ENCODE measurements around the gene LGALS14. TPM values are rescaled to one million over a fixed set of nuclear protein-coding genes. Genes with fewer than 3 reads are reported as not detected.

The LGALS14 gene
- total RNA-seq (2021), result not detected in 3 replicates
- not detected for Bru-seq, nascent RNA
- long read RNA-seq, experiment 1, result 0 reads
- long read RNA-seq, experiment 2, result 0 reads
- long read RNA-seq, experiment 3, result 0 reads

- Mint-ChIP-seq H3K27ac (no peak within 1 kb of the TSS), H3K4me3 (no peak within 1 kb of the TSS), H3K27me3 (ENCODE audit: low read depth) (peaks cover 6% of the 10 kb centered on the region; the same call in 1 of the 2 replicates), H3K4me1 (no peaks in the 10 kb centered on the region), H3K36me3 (no peaks in the 10 kb centered on the region), H3K9me3 (no peaks in the 10 kb centered on the region)
- ATAC-seq, result no peak
- POLR2A ChIA-PET, result no interaction called here
- CTCF ChIA-PET, result no interaction called here
- TF ChIP-seq NR2C2 (CRISPR knock-in tag; IDR thresholded peaks at IDR 0.05) (no peak), ZNF532 (CRISPR knock-in tag; IDR thresholded peaks at IDR 0.05; ENCODE audit: borderline replicate concordance) (no peak), ZNF512 (CRISPR knock-in tag; IDR thresholded peaks at IDR 0.05; ENCODE audit: borderline replicate concordance) (no peak), SMAD4 (CRISPR knock-in tag; IDR thresholded peaks at IDR 0.05) (no peak), ZNF232 (CRISPR knock-in tag; IDR thresholded peaks at IDR 0.05) (no peak), STAT6 (CRISPR knock-in tag; conservative IDR thresholded peaks at IDR 0.05; ENCODE audit: low read depth) (no peak), ARID4B (CRISPR knock-in tag; IDR thresholded peaks at IDR 0.05; ENCODE audit: borderline replicate concordance) (no peak), GABPB1 (CRISPR knock-in tag; IDR thresholded peaks at IDR 0.05) (no peak)
- no peak for DNase-seq (ENCODE audit: low spot score)
These were observed at the start of gene LGALS14 for GRCh38 chr19:39704181-39705044. LGALS14 (plus strand) TSS chr19:39704481; CDS start chr19:39704529, 48 bp downstream.

- H3K9me3 Mint-ChIP-seq, result no peaks in the 10 kb centered on the region
- ChIA-PET CTCF (no interaction called here), POLR2A (no interaction called here)
- ATAC-seq (no peak), DNase-seq (ENCODE audit: low spot score) (no peak)
- no peak within 1 kb of the TSS for H3K4me3 Mint-ChIP-seq
- peaks cover 74% of the 10 kb centered on the region for H3K27me3 Mint-ChIP-seq (ENCODE audit: low read depth)
- H3K27ac Mint-ChIP-seq, result no peak within 1 kb of the TSS
- no peaks in the 10 kb centered on the region for H3K4me1 Mint-ChIP-seq
- no peaks in the 10 kb centered on the region for H3K36me3 Mint-ChIP-seq
- TF ChIP-seq AFF4 (CRISPR knock-in tag; IDR thresholded peaks at IDR 0.05; ENCODE audit: borderline replicate concordance) (no peak), EMX1 (CRISPR knock-in tag; IDR thresholded peaks at IDR 0.05) (no peak), GABPB1 (CRISPR knock-in tag; IDR thresholded peaks at IDR 0.05) (no peak), ESRRA (CRISPR knock-in tag; IDR thresholded peaks at IDR 0.05; ENCODE audit: borderline replicate concordance) (no peak), ZNF512 (CRISPR knock-in tag; IDR thresholded peaks at IDR 0.05; ENCODE audit: borderline replicate concordance) (no peak), ZNF138 (CRISPR knock-in tag; conservative IDR thresholded peaks at IDR 0.05) (no peak), ELF4 (CRISPR knock-in tag; IDR thresholded peaks at IDR 0.05; ENCODE audit: low read depth) (no peak)
These were observed 48.7 kb upstream of the LGALS14 start, which contains the start of gene LGALS16 for GRCh38 chr19:39655613-39656012. LGALS16 (plus strand) TSS chr19:39655913; CDS start chr19:39655962, 49 bp downstream.
